ENCODE results near the gene SIGMAR1. TPM values are rescaled to one million over a fixed set of nuclear protein-coding genes. Genes with fewer than 3 reads are reported as not detected.

SIGMAR1 gene
- total and polyA plus RNA-seq, 2 of the 8 experiments (the other 6 are each of a cell fraction or from before 2014, with no cell fraction given), result 84.2 to 134 TPM

GRCh38 chr9:34652602-34653000 lies 15.0 kb upstream of the SIGMAR1 start:
- no peak for DNase-seq (ENCODE audit: low read depth in 1 of 2, low spot score in 2 of 2)
- Histone ChIP-seq H3K23ac (ENCODE audit: insufficient read length) (no peak overlapping the region), H2AK5ac (ENCODE audit: low read depth, low read length) (0 out of 2 replicates have a peak overlapping the region, but pooled peaks have one; percentile 75), H2BK5ac (ENCODE audit: low read depth, low read length) (no peak overlapping the region), H3K4me3 (ENCODE audit: extremely low read depth in 1 of 4, insufficient read depth in 2 of 4, low read depth in 3 of 4, low read length in 4 of 4) (peak overlapping the region in 1 of 4 experiments; percentile 58; a peak in 1 of 8 replicates), H3K27ac (ENCODE audit: low read depth, low read length) (no peak overlapping the region), H3K18ac (ENCODE audit: extremely low read depth, low read length) (no peak overlapping the region), H3K4me1 (replicated peaks in 1 of 4; ENCODE audit: control insufficient read depth in 3 of 4, insufficient read depth in 4 of 4, low read length in 3 of 4) (peaks cover 6 to 25% (median 12%) of the 10 kb centered on the region in 4 experiments), H3K9me3 (ENCODE audit: insufficient read depth in 2 of 2, low read depth in 1 of 2, low read length in 1 of 2) (no peaks in the 10 kb centered on the region), H2AFZ (ENCODE audit: low read length) (no peak overlapping the region), H2BK12ac (ENCODE audit: low read depth, low read length) (0 out of 2 replicates have a peak overlapping the region, but pooled peaks have one; percentile 3), H2BK15ac (ENCODE audit: low read length) (no peak overlapping the region), H3K23me2 (ENCODE audit: low read depth, low read length) (peaks cover 4% of the 10 kb centered on the region), H3K36me3 (ENCODE audit: control insufficient read depth in 2 of 4, insufficient read depth in 4 of 4, low read length in 3 of 4) (peaks cover 3 to 23% (median 8%) of the 10 kb centered on the region in 4 experiments; a peak in 7 of 8 replicates), H2BK20ac (ENCODE audit: low read length) (no peak overlapping the region), H3K79me1 (ENCODE audit: low read depth, low read length) (peaks cover 2% of the 10 kb centered on the region; the same call in 1 of the 2 replicates), H4K20me1 (replicated peaks in 1 of 2; ENCODE audit: control insufficient read depth in 1 of 2, insufficient read depth in 2 of 2, low read length in 2 of 2) (peaks cover 0 to 5% of the 10 kb centered on the region in 2 experiments), H4K91ac (replicated peaks; ENCODE audit: insufficient read length, low read length) (no peak overlapping the region), H3K9ac (replicated peaks in 1 of 4; ENCODE audit: extremely low read depth in 1 of 4, low read depth in 3 of 4, low read length in 3 of 4) (no peak overlapping the region), H3K14ac (ENCODE audit: insufficient read length) (no peak overlapping the region), H3K79me2 (ENCODE audit: control insufficient read depth in 1 of 2, insufficient read depth in 2 of 2, low read length in 2 of 2) (peaks cover 0 to 8% of the 10 kb centered on the region in 2 experiments; a peak in 1 of 4 replicates), H3K27me3 (replicated peaks in 1 of 4; ENCODE audit: control insufficient read depth in 3 of 4, extremely low read depth in 1 of 4, insufficient read depth in 3 of 4, low read length in 3 of 4) (no peaks in the 10 kb centered on the region; a peak in 1 of 7 replicates), H3K4me2 (ENCODE audit: insufficient read depth in 1 of 2, low read depth in 2 of 2, low read length in 2 of 2) (peak overlapping the region; percentile 65 to 77), H2BK120ac (replicated peaks; ENCODE audit: low read depth, low read length) (no peak overlapping the region), H3K4ac (replicated peaks; ENCODE audit: insufficient read length, low read depth, low read length) (no peak overlapping the region), H3K56ac (replicated peaks; ENCODE audit: insufficient read length, low read depth, low read length) (no peak overlapping the region), H4K5ac (ENCODE audit: insufficient read length, low read depth, low read length) (no peak overlapping the region), H4K8ac (ENCODE audit: extremely low read depth, insufficient read depth, low read length) (no peak overlapping the region)
- FAIRE-seq, result no peak
- 78% methylated on average over 5 of the region's 5 CpGs; no CpG with 5 or more reads in 1 of the 2 experiments for WGBS, 2 experiments (ENCODE audit: extremely low coverage in 1 of 2, insufficient coverage in 1 of 2, insufficient read length in 1 of 2, insufficient replicate concordance in 2 of 2, low coverage in 1 of 2, low lambda C conversion rate in 2 of 2, missing lambda C conversion rate in 1 of 2)
- ChIA-PET CTCF (ENCODE audit: partially characterized antibody) (interaction anchor here (1.0 to 15.2 kb wide), 4 partner anchors 8 to 11 kb away, joined by 3 to 277 read pairs (median 14); partner anchors contain the start of genes GALT and SIGMAR1), POLR2A (ENCODE audit: partially characterized antibody) (interaction anchor here (1.2 to 12.8 kb wide), 4 partner anchors 9 to 60 kb away, joined by 3 to 127 read pairs (median 48); partner anchors contain the start of genes ARID3C, CCL27 and SIGMAR1)
- TF ChIP-seq CEBPB (IDR thresholded peaks at IDR 0.05; ENCODE audit: low read depth, low read length), result no peak
- no peak for TF ChIP-seq HDAC6 (IDR thresholded peaks at IDR 0.05; ENCODE audit: low read depth, low read length)
- no peak for TF ChIP-seq CHD2 (IDR thresholded peaks at IDR 0.05; ENCODE audit: low read length)
- TF ChIP-seq RBBP5 (IDR thresholded peaks at IDR 0.05; ENCODE audit: borderline replicate concordance, low read depth, low read length), result no peak
- TF ChIP-seq, protein P1, sequence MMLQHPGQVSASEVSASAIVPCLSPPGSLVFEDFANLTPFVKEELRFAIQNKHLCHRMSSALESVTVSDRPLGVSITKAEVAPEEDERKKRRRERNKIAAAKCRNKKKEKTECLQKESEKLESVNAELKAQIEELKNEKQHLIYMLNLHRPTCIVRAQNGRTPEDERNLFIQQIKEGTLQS (IDR thresholded peaks at IDR 0.05; ENCODE audit: insufficient read depth, low read depth, low read length), result no peak
- TF ChIP-seq SIX5 (IDR thresholded peaks at IDR 0.05; ENCODE audit: low read depth, low read length), result no peak
- no peak for TF ChIP-seq SIN3A (conservative IDR thresholded peaks at IDR 0.05 in 1 of 2, IDR thresholded peaks at IDR 0.05 in 1 of 2; ENCODE audit: low read depth in 1 of 2, low read length in 2 of 2)
- TF ChIP-seq CBX8 (IDR thresholded peaks at IDR 0.05; ENCODE audit: borderline replicate concordance, low read depth, low read length), result no peak
- no peak for TF ChIP-seq BCL11A (IDR thresholded peaks at IDR 0.05; ENCODE audit: low read depth in 2 of 2, low read length in 2 of 2)
- no peak for TF ChIP-seq EZH2 (IDR thresholded peaks at IDR 0.05; ENCODE audit: low read depth, low read length, severe bottlenecking)
